ENCODE data around the gene ST6GALNAC3. TPM values are rescaled to one million over a fixed set of nuclear protein-coding genes. Genes with fewer than 3 reads are reported as not detected.

ST6GALNAC3 gene
- polyA plus RNA-seq, 4 donors, result 72.5 to 103 (median 85.1) TPM

- DNase-seq (ENCODE audit: low read depth in 4 of 4, low spot score in 2 of 4), result no peak
Measured at GRCh38 chr1:76278711-76279100, 204.2 kb downstream of the ST6GALNAC3 start.

GRCh38 chr1:76279101-76279748, 204.7 kb downstream of the ST6GALNAC3 start:
- no peak for DNase-seq (ENCODE audit: low read depth in 4 of 4, low spot score in 2 of 4)

GRCh38 chr1:76281306-76281705, 206.8 kb downstream of the ST6GALNAC3 start:
- DNase-seq (ENCODE audit: low read depth in 4 of 4, low spot score in 2 of 4), result no peak

- DNase-seq (ENCODE audit: low read depth in 4 of 4, low spot score in 2 of 4), result no peak
Measured at GRCh38 chr1:76284842-76285241, 210.3 kb downstream of the ST6GALNAC3 start.

- DNase-seq (ENCODE audit: low read depth in 4 of 4, low spot score in 2 of 4), result no peak
Measured at GRCh38 chr1:76285578-76286135, 211.1 kb downstream of the ST6GALNAC3 start.

GRCh38 chr1:76287917-76288316, 213.4 kb downstream of the ST6GALNAC3 start:
- no peak for DNase-seq (ENCODE audit: low read depth in 4 of 4, low spot score in 2 of 4)

- DNase-seq (ENCODE audit: low read depth in 4 of 4, low spot score in 2 of 4), result no peak
Measured at GRCh38 chr1:76288758-76289483, 214.4 kb downstream of the ST6GALNAC3 start.

DNA sequence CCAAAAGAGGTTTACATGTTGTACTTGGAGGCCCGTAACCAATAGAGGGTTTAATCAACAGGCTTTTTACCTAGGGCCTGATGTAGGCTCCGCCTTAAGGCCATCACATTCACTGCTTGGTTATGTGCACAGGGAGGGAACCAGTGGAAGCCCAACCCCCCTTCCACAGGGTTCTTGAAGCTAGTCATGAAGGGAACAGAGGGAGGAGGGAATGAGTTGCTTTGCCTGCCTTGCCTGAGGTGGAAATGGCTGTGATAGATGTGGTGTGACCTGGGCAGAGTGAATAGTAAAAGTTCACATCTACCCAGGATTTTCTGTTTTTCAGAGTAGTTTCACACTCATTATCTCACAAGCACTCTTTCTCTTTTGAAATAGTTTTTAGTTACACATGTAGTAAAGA, 215.1 kb downstream of the ST6GALNAC3 start:
- DNase-seq (ENCODE audit: low read depth in 4 of 4, low spot score in 2 of 4), result no peak

DNA sequence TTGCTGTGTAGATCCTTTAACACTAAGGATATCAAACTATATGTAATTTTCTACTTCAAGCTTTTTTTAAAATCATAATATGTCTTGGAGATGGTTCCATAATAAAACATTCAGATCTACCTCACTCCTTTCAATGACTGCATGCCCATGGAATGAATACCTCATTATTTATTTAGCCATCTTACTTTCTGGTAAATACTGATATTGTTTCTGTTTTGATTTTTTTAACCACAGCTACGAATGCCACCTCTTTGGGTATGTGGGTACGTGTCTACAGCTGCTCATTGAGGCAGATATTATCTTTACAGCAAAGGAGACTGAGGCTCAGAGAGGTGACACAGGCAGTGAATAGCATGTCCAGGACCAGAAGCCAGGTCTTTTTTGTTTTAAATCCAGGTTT, 215.7 kb downstream of the ST6GALNAC3 start:
- no peak for DNase-seq (ENCODE audit: low read depth in 4 of 4, low spot score in 2 of 4)

DNA sequence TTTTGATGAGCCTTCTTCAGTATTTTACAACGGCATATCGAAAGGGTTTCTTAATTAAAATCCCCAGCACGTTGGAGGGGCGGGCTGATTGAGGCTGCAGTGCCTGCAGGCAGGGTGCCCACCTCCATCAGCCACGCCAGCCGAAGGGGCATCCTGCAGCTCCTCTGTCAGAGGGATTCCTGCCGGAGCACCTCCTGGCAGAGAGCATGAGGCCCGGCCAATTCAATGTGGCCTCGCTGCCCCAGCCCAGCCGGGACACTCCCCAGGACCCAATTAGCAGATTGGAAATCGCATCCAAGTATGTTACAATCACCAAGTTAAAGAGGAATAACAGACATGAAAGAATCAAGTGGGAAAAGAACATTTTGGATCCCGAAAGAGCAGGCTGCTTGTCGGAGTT, 216.6 kb downstream of the ST6GALNAC3 start:
- DNase-seq (ENCODE audit: low read depth in 4 of 4, low spot score in 2 of 4), result no peak

DNA sequence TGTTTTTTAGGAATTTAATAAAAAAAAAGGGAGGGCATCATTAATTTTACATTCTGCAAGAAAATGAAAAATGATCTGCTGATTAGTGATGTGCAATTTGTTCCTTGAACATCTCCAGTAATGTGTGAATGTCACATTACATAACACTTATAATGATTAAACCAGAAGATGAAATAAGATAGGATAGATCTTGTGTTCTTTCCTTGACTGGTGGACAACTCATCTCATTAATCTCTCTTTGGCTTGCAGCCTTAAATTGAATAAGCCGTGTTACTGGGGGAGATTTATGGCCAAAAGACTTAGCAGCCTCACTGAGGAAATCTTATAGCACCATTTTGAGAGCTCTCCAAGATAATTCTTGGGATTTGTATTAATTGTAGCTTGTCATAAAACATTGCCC, 217.2 kb downstream of the ST6GALNAC3 start:
- no peak for DNase-seq (ENCODE audit: low read depth in 4 of 4, low spot score in 2 of 4)

DNA sequence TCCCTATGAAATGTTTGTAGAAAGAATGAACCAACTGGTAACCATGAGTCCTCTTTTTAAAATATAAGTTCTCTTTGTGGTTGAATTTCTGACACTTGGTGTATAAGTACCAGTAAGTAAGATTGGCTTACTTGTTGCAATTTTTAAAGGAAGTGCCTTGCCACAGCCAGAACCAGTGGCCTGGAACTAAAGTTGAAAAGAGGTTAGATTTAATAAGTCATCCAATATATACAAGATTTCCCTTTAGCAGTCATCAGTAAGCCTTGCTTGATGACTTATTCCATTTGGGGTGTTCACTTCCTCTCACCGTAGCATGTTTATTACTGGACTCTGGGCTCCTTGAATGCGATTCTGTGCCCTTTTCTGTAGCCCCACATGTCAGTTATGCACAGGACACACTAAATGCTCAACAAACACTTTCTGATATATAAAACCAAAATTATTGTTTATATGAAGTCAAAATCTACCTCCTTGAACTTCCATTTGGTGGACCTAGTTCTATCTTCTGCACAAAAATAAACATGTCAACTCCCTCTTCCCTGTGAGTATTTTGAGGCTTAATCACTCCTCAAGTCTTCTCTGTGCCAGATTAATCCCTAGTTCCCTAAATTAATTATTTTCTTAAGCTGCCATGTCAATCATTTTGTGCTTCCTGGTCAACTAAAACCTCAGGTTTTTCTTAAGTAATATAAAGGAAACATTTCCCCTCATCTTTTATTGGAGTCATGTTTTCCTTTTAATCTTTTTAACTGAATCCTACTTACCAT, 218.1 kb downstream of the ST6GALNAC3 start:
- DNase-seq (ENCODE audit: low read depth in 4 of 4, low spot score in 2 of 4), result no peak

DNA sequence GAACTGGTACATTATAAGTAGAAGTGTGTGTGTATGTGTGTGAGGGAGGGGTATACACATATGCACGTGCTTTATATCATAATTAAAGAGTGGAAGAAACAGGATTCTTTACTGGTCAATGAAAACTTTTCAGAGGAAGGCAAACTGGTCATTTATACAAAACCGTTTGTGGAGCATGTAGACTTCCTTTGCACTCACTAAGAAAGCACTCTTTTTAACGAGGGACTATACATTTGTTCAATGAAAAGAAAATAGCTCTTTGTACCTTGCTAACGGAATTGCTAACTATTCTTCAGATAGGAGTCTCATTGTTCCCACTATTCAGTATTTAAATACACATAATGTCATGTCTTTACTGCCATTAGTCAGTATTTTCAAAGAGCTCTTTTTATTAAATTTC, 219.3 kb downstream of the ST6GALNAC3 start:
- DNase-seq (ENCODE audit: low read depth in 4 of 4, low spot score in 2 of 4), result no peak

DNA sequence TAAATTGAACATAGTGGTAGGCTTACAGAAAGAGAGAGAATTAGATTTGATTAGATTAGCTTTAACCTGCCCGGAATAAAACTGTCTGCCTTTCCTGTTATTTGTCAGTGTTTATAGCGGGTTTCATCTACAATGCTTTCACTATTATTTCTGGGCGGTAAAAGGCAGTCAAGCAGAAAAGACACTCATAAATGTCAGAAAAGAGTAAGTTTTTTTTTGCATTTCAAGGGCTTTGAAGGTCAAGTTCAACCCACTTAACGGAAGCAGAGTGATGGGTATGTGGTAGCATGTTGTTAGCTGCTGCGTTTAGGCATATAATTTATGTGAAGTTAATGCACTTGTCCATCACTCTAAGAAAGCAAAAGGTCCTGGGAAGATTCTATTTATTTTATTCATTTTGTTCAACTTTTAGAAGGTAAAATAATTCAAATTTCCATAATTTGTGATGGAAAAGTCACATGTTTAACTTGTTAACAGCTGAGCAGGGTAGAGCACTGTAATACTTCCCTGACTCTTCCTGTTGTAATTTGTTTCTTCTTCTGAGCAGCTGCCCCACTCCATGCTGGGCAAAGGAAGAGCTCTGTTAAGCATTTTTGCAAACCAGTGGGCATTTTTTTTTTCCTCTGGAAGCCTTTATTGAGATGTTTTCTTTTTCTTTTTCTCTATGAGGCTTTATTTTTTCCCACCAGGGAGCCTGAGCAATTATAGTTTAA, 220.1 kb downstream of the ST6GALNAC3 start:
- no peak for DNase-seq (ENCODE audit: low read depth in 4 of 4, low spot score in 2 of 4)

GRCh38 chr1:76298399-76298798, 223.9 kb downstream of the ST6GALNAC3 start:
- DNase-seq (ENCODE audit: low read depth in 4 of 4, low spot score in 2 of 4), result no peak

DNA sequence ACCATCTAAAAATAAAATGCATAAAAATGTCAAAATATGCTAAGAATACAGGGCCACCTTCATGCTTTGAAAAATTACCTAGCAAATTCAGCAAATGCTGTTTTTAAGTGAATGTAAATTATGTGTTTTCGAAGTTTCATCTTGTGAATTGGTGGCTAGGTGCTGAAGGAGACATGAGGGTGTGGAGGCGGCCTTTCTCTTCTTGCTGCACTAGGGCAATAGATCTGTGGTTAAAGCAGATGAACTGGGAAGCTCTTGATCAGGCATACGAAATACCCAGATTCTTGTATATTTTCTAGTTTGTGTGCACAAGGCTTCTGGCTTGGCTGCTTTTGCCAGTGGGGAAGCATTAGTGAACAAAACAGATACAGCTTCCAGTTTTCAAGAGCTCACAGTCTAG, 224.5 kb downstream of the ST6GALNAC3 start:
- DNase-seq (ENCODE audit: low read depth in 4 of 4, low spot score in 2 of 4), result no peak

- no peak for DNase-seq (ENCODE audit: low read depth in 4 of 4, low spot score in 2 of 4)
Measured at GRCh38 chr1:76300556-76300955, 226.0 kb downstream of the ST6GALNAC3 start.

- no peak for DNase-seq (ENCODE audit: low read depth in 4 of 4, low spot score in 2 of 4)
Measured at GRCh38 chr1:76302711-76303339, 228.3 kb downstream of the ST6GALNAC3 start.

DNA sequence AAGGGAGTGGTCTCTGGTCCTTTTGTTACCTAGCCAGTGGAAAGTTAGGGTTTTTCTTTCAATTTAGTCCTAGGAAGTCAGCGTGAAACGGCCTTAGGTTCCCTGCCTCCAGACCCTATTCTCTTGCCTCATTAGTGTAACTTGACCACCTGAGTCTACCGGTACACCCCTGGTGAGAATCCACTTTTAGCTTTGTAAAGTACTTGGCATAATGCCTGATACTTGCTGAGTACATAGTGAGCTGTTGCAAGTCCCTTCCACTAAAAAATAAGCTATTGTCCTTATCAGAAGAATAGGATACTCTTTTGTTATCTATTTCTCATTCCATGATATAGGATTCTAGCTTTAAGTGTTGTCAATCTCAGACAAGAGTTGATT, 228.8 kb downstream of the ST6GALNAC3 start:
- DNase-seq (ENCODE audit: low read depth in 4 of 4, low spot score in 2 of 4), result no peak

- DNase-seq (ENCODE audit: low read depth in 4 of 4, low spot score in 2 of 4), result no peak
Measured at GRCh38 chr1:76313304-76313703, 238.8 kb downstream of the ST6GALNAC3 start.

All from left renal cortex interstitium (tissue), 4 donors.